ENCODE measurements around the gene TIPRL. TPM values are rescaled to one million over a fixed set of nuclear protein-coding genes. Genes with fewer than 3 reads are reported as not detected.

The TIPRL gene
- total RNA-seq, 1 donor from 2014 or later = 23.7 TPM

DNA sequence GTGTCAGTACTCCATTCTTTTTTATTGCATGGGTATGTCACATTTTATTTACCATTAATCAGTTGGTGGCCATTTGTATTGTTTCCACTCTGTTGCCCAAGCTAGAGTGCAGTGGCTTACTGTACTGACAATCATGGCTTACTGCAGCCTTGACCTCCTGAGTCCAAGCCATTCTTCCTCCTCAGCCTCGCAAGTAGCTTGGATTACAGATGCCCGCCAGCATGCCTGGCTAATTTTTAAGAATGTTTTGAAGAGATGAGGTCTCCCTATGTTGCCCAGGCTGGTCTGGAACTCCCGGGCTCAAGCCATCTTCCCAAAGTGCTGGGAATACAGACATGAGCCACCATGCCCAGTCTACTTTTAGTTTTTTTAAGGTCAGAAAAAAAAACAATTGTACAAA, 46.2 kb downstream of the TIPRL start:
- no peaks in the 10 kb centered on the region for H3K36me3 ChIP-seq
- H3K4me1 ChIP-seq = peaks cover 38% of the 10 kb centered on the region
- peak overlapping the region; percentile 96 for H3K27ac ChIP-seq
- no peaks in the 10 kb centered on the region for H3K9me3 ChIP-seq
- no peak for ATAC-seq
- no peak for DNase-seq
- TF ChIP-seq, protein P1, sequence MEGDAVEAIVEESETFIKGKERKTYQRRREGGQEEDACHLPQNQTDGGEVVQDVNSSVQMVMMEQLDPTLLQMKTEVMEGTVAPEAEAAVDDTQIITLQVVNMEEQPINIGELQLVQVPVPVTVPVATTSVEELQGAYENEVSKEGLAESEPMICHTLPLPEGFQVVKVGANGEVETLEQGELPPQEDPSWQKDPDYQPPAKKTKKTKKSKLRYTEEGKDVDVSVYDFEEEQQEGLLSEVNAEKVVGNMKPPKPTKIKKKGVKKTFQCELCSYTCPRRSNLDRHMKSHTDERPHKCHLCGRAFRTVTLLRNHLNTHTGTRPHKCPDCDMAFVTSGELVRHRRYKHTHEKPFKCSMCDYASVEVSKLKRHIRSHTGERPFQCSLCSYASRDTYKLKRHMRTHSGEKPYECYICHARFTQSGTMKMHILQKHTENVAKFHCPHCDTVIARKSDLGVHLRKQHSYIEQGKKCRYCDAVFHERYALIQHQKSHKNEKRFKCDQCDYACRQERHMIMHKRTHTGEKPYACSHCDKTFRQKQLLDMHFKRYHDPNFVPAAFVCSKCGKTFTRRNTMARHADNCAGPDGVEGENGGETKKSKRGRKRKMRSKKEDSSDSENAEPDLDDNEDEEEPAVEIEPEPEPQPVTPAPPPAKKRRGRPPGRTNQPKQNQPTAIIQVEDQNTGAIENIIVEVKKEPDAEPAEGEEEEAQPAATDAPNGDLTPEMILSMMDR (IDR thresholded peaks at IDR 0.05) = no peak
- intact Hi-C loops (cut with DNase I) = no loop called here
- H3K27me3 ChIP-seq (ENCODE audit: low read depth) = no peaks in the 10 kb centered on the region
- peak overlapping the region; percentile 92 for H3K4me3 ChIP-seq

DNA sequence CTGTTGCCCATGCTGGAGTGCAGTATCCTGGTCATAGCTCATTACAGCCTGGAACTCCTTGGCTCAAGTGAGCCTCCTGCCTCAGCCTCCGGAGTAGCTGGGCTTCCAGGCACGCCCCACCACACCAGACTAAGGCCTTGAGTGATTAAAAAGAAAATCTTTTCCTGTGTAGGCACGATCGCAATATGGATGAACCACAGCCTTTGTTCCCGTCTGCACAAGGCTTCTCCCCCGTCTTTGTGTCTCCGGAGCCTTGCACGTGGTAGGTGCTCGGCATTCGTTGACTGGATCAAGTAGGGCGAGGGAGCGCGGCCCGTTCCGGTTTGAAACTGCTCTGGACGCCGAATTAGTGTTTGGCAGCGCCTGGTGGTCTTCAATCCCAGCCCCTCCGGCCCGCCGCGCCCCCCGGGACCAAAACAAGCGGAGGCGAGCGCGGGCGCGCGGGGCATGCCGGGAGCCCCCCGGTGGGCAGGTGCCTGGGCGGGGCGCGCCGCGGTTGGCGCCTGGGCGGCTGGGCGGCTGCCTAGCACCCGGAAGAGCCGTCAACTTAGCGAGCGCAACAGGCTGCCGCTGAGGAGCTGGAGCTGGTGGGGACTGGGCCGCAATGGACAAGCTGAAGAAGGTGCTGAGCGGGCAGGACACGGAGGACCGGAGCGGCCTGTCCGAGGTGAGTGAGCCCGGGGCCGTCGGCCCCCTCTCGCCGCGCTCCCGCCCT, 46.9 kb downstream of the TIPRL start, which contains the start of gene SFT2D2:
Gene SFT2D2 (plus strand): TSS at position 529 of the 715 bp plus-strand sequence. CDS start 76 bp downstream, at position 605.
- Histone ChIP-seq H3K9me3 (no peaks in the 10 kb centered on the region), H3K4me1 (peaks cover 45% of the 10 kb centered on the region), H3K27me3 (ENCODE audit: low read depth) (no peaks in the 10 kb centered on the region), H3K27ac (peak within 1 kb of the TSS; percentile 96), H3K36me3 (peaks cover 3% of the 10 kb centered on the region), H3K4me3 (peak within 1 kb of the TSS; percentile 92)
- ATAC-seq = peak; percentile 97 to 98
- peak; percentile 89 for DNase-seq
- TF ChIP-seq, protein P1 (IDR thresholded peaks at IDR 0.05) = no peak
- intact Hi-C loops (cut with DNase I) = no loop called here

- no peak for DNase-seq
- intact Hi-C loops (cut with DNase I) = no loop called here
- H3K4me1 ChIP-seq = peaks cover 51% of the 10 kb centered on the region
- TF ChIP-seq, protein P1 (IDR thresholded peaks at IDR 0.05) = no peak
- peak overlapping the region; percentile 96 for H3K27ac ChIP-seq
- no peaks in the 10 kb centered on the region for H3K27me3 ChIP-seq (ENCODE audit: low read depth)
- H3K9me3 ChIP-seq = no peaks in the 10 kb centered on the region
- ATAC-seq = no peak
- H3K4me3 ChIP-seq = peak overlapping the region; percentile 92
- peaks cover 23% of the 10 kb centered on the region for H3K36me3 ChIP-seq
Observed at GRCh38 chr1:168227620-168228019, 48.9 kb downstream of the TIPRL start.

- Histone ChIP-seq H3K27ac (no peak overlapping the region), H3K27me3 (ENCODE audit: low read depth) (no peaks in the 10 kb centered on the region), H3K36me3 (peaks cover 44% of the 10 kb centered on the region), H3K4me1 (peaks cover 54% of the 10 kb centered on the region), H3K9me3 (no peaks in the 10 kb centered on the region), H3K4me3 (no peak overlapping the region)
- ATAC-seq = no peak
- intact Hi-C loops (cut with DNase I) = no loop called here
- DNase-seq = no peak
- TF ChIP-seq, protein P1 (IDR thresholded peaks at IDR 0.05) = no peak
Observed at GRCh38 chr1:168229893-168230292, 51.1 kb downstream of the TIPRL start.

DNA sequence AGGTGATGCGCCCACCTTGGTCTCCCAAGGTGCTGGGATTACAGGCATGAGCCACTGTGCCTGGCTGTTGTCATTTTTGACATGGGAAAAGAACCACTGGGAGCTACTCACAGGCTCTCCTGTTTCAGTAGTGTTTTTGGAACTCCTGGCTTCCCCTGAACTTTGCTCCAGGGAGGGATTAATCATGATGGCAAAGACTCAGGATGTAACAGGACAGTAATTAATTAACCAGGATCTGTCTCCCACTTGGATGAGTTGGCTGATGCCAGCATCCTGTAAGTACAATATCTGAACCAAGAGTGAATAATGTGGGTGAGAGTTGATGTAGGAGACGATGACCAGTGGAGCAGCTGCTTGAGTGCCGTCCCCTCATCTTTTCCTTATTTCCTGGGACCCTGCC, 51.9 kb downstream of the TIPRL start:
- ATAC-seq (no peak), DNase-seq (no peak)
- Histone ChIP-seq H3K4me1 (peaks cover 58% of the 10 kb centered on the region), H3K4me3 (no peak overlapping the region), H3K9me3 (no peaks in the 10 kb centered on the region), H3K36me3 (peaks cover 52% of the 10 kb centered on the region), H3K27ac (no peak overlapping the region), H3K27me3 (ENCODE audit: low read depth) (no peaks in the 10 kb centered on the region)
- intact Hi-C loops (cut with DNase I) = no loop called here
- TF ChIP-seq, protein P1 (IDR thresholded peaks at IDR 0.05) = no peak
